Endothelial cell of umbilical vein (primary cell): Measurements from ENCODE around the gene FRG2C.
"Not testable (repeated sequence)": the region's sequence is repeated elsewhere in the genome, so short reads cannot be mapped to it uniquely, and the experiment has no call there.

Experiments used
- EZH2 ChIP-seq: IDR thresholded peaks from 2 replicates; pipeline ENCODE4 v1.6.1; 2012; ENCODE audit warnings: borderline replicate concordance, low read depth, mild to moderate bottlenecking, moderate library complexity, low read length, inconsistent platforms; ENCODE audit not compliant: severe bottlenecking
- FOS ChIP-seq: IDR thresholded peaks from 2 replicates; pipeline ENCODE4 v1.6.1; 2011; ENCODE audit warnings: mild to moderate bottlenecking, low read length, moderate library complexity, borderline replicate concordance; ENCODE audit not compliant: insufficient read depth
- GATA2 ChIP-seq: IDR thresholded peaks from 2 replicates; pipeline ENCODE4 v1.7.0; 2011; ENCODE audit warnings: low read depth, mild to moderate bottlenecking, moderate library complexity, mixed read lengths, low read length; ENCODE audit not compliant: insufficient read length, insufficient read depth
- JUN ChIP-seq: IDR thresholded peaks from 2 replicates; pipeline ENCODE4 v1.6.1; 2011; ENCODE audit warnings: borderline replicate concordance, low read depth; ENCODE audit not compliant: insufficient read length, insufficient read depth
- MAX ChIP-seq: IDR thresholded peaks from 2 replicates; pipeline ENCODE4 v1.6.1; 2011; ENCODE audit not compliant: insufficient read depth, insufficient read length
- MYC ChIP-seq: IDR thresholded peaks from one replicate; pipeline ENCODE4 v1.6.1; 2011; ENCODE audit warnings: mild to moderate bottlenecking, low read depth, low read length
- POLR2A ChIP-seq: IDR thresholded peaks from 2 replicates; pipeline ENCODE4 v1.6.1; 2012; ENCODE audit warnings: low read depth, mild to moderate bottlenecking, control low read depth, low read length
- POLR2AphosphoS5 ChIP-seq: IDR thresholded peaks from 2 replicates; pipeline ENCODE4 v1.6.1; 2012; ENCODE audit warnings: low read depth, mild to moderate bottlenecking, control low read depth, low read length, moderate library complexity; ENCODE audit not compliant: insufficient read depth
- TF ChIP-seq, protein P1 (sequence below), 2 donors: IDR thresholded peaks; 1 replicate in 1 of 2; 2 replicates in 1 of 2; pipeline ENCODE4 v1.5.1; 2011; ENCODE audit warnings: low read length in 2 of 2, mild to moderate bottlenecking in 2 of 2, moderate library complexity in 2 of 2, control low read depth in 1 of 2, inconsistent platforms in 1 of 2, low read depth in 1 of 2; ENCODE audit not compliant: insufficient read depth in 1 of 2; ENCODE audit errors: extremely low read depth in 1 of 2

DNA sequence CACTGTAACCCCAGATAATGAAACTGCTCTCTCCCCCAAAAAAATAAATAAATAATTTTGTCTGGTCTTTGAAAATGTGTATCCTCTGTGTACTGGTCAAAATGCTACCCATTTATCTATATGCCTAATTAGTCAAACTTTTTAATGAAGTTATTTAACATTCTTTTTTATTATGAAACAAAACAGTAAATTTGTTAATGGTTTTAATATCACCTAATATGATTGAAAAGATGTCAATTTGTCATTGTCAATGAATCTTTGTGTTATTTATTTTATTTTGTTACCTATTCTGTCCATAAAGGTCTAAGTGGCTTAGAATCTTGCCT is 5.1 kb upstream of the FRG2C start:
- TF ChIP-seq, protein P1, sequence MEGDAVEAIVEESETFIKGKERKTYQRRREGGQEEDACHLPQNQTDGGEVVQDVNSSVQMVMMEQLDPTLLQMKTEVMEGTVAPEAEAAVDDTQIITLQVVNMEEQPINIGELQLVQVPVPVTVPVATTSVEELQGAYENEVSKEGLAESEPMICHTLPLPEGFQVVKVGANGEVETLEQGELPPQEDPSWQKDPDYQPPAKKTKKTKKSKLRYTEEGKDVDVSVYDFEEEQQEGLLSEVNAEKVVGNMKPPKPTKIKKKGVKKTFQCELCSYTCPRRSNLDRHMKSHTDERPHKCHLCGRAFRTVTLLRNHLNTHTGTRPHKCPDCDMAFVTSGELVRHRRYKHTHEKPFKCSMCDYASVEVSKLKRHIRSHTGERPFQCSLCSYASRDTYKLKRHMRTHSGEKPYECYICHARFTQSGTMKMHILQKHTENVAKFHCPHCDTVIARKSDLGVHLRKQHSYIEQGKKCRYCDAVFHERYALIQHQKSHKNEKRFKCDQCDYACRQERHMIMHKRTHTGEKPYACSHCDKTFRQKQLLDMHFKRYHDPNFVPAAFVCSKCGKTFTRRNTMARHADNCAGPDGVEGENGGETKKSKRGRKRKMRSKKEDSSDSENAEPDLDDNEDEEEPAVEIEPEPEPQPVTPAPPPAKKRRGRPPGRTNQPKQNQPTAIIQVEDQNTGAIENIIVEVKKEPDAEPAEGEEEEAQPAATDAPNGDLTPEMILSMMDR (IDR thresholded peaks at IDR 0.05; ENCODE audit: extremely low read depth in 1 of 2, insufficient read depth in 1 of 2, low read depth in 1 of 2, low read length in 2 of 2), result not testable (repeated sequence)
- not testable (repeated sequence) for TF ChIP-seq GATA2, EZH2, POLR2A, POLR2AphosphoS5, MAX, JUN, MYC, FOS
